GM18505 (cell line): ENCODE measurements around the gene CYB561D1.

Source experiments
- ATAC-seq: cut with Tn5 transposase; IDR thresholded peaks from one replicate; pipeline ENCODE4 v1.9.1; 2021; ENCODE audit not compliant: unreplicated experiment
- POLR2A ChIP-seq: IDR thresholded peaks from 4 replicates; pipeline ENCODE4 v1.6.1; 2011; ENCODE audit warnings: borderline replicate concordance; ENCODE audit not compliant: insufficient read depth, insufficient read length; ENCODE audit errors: extremely low read depth

The CYB561D1 gene

GRCh38 chr1:109534307-109534858, 40.5 kb downstream of the CYB561D1 start:
- ATAC-seq = no peak
- no peak for TF ChIP-seq POLR2A

- no peak for TF ChIP-seq POLR2A
- no peak for ATAC-seq
Measured at GRCh38 chr1:109535481-109535880, 41.6 kb downstream of the CYB561D1 start.

GRCh38 chr1:109535971-109536491, 42.1 kb downstream of the CYB561D1 start:
- no peak for ATAC-seq
- TF ChIP-seq POLR2A = no peak

GRCh38 chr1:109537450-109538178, 43.7 kb downstream of the CYB561D1 start:
- no peak for ATAC-seq
- TF ChIP-seq POLR2A = no peak

GRCh38 chr1:109538827-109539555, 45.1 kb downstream of the CYB561D1 start:
- TF ChIP-seq POLR2A = no peak
- ATAC-seq = no peak

GRCh38 chr1:109539676-109540075, 45.8 kb downstream of the CYB561D1 start, which contains the start of gene GPR61:
Gene GPR61, plus strand, starts transcription at chr1:109539872. Its CDS starts 3,151 bp downstream, at chr1:109543023.
- no peak for ATAC-seq
- no peak for TF ChIP-seq POLR2A

GRCh38 chr1:109541102-109541501, 47.2 kb downstream of the CYB561D1 start:
- TF ChIP-seq POLR2A = no peak
- no peak for ATAC-seq

- TF ChIP-seq POLR2A = no peak
- ATAC-seq = no peak
Measured at GRCh38 chr1:109542657-109543056, 48.8 kb downstream of the CYB561D1 start.

- no peak for TF ChIP-seq POLR2A
- ATAC-seq = no peak
Measured at GRCh38 chr1:109543283-109543987, 49.5 kb downstream of the CYB561D1 start.

GRCh38 chr1:109543988-109544735, 50.3 kb downstream of the CYB561D1 start:
- no peak for TF ChIP-seq POLR2A
- no peak for ATAC-seq

- no peak for ATAC-seq
- no peak for TF ChIP-seq POLR2A
Measured at GRCh38 chr1:109546311-109547109, 52.6 kb downstream of the CYB561D1 start.
